Thymus (tissue), 11 donors: ENCODE measurements around the gene ATF7. TPM values are rescaled to one million over a fixed set of nuclear protein-coding genes. Genes with fewer than 3 reads are reported as not detected.
"Not testable (repeated sequence)": the region's sequence is repeated elsewhere in the genome, so short reads cannot be mapped to it uniquely, and the experiment has no call there.

Experiments
- DNase-seq, 9 donors: peaks; one replicate each; pipeline ENCODE4 v3.0.0-alpha.2; 2013; ENCODE audit warnings: low spot score in 9 of 9, low read depth in 6 of 9, missing footprints in 1 of 9
- H3K27ac ChIP-seq, 2 donors: one replicate each; pipeline ENCODE4 v1.5.1; 2013; ENCODE audit warnings: control low read depth in 1 of 2, low read depth in 1 of 2, low read length in 1 of 2, mild to moderate bottlenecking in 1 of 2, moderate library complexity in 1 of 2
- H3K27me3 ChIP-seq, 2 donors: one replicate each; pipeline ENCODE4 v1.5.1; 2013; ENCODE audit warnings: low read length in 1 of 2; ENCODE audit not compliant: control insufficient read depth in 2 of 2, insufficient read depth in 1 of 2
- H3K36me3 ChIP-seq, 2 donors: one replicate each; pipeline ENCODE4 v1.5.1; 2013; ENCODE audit warnings: low read length in 1 of 2, mild to moderate bottlenecking in 1 of 2, moderate library complexity in 1 of 2; ENCODE audit not compliant: control insufficient read depth in 2 of 2, insufficient read depth in 2 of 2
- H3K4me1 ChIP-seq, 2 donors: one replicate each; pipeline ENCODE4 v1.5.1; 2013; ENCODE audit warnings: low read length in 2 of 2; ENCODE audit not compliant: control insufficient read depth in 2 of 2, insufficient read depth in 2 of 2
- H3K4me3 ChIP-seq, 2 donors: one replicate each; pipeline ENCODE4 v1.5.1; 2013; ENCODE audit warnings: low read length in 2 of 2, control low read depth in 1 of 2, mild to moderate bottlenecking in 1 of 2
- H3K9me3 ChIP-seq, 2 donors: one replicate each; pipeline ENCODE4 v1.5.1; 2013; ENCODE audit warnings: low read length in 1 of 2, mild to moderate bottlenecking in 1 of 2; ENCODE audit not compliant: control insufficient read depth in 2 of 2, insufficient read depth in 1 of 2
- WGBS: extraction: QIAGEN DNeasy Blood & Tissue Kit; methylation state at CpG from one replicate; pipeline ENCODE4 v1.1.7; 2013; 5-methylcytosine and 5-hydroxymethylcytosine counted together
- polyA plus RNA-seq: library from polyadenylated mRNA; stranded (reverse); fragments of 200-250 nt; gene quantifications from one replicate; pipeline ENCODE4 v1.2.3, GENCODE V29; 2013
- total RNA-seq: library from RNA; stranded (reverse); fragments of 120-200 nt; gene quantifications from one replicate; pipeline ENCODE4 v1.2.4, GENCODE V29; 2013
- donor health status: healthy.

The ATF7 gene
- total and polyA plus RNA-seq, 2 donors: 6.0 to 15.8 TPM

DNA sequence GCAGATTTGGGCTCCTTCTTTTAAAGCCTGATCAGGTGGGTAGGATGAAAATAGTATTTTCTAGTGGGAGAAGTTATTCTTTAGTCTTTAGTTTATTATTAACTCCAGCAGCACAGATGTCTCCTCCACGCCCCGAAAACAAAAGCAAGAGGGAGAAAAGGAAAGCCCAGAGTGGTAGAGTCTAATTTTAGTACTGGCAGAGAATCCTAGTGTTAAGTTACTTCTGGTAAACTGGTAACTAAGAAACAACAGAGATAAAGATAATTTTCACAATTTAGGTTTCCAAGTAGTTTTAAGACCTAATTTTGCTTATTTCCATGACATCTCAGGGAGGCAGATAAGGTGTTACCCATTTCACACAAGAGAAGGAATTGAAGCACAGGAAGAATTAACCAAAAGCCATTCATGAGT lies 33.4 kb upstream of the ATF7 start:
- Histone ChIP-seq H3K9me3 (no peaks in the 10 kb centered on the region), H3K4me3 (no peak overlapping the region), H3K27me3 (no peaks in the 10 kb centered on the region), H3K36me3 (peaks cover 5 to 9% of the 10 kb centered on the region in 2 donors), H3K27ac (peak overlapping the region in 1 of 2 donors; percentile 74), H3K4me1 (no peaks in the 10 kb centered on the region)
- DNase-seq: no peak
- WGBS: 93% methylated on average over 2 of the region's 2 CpGs

DNA sequence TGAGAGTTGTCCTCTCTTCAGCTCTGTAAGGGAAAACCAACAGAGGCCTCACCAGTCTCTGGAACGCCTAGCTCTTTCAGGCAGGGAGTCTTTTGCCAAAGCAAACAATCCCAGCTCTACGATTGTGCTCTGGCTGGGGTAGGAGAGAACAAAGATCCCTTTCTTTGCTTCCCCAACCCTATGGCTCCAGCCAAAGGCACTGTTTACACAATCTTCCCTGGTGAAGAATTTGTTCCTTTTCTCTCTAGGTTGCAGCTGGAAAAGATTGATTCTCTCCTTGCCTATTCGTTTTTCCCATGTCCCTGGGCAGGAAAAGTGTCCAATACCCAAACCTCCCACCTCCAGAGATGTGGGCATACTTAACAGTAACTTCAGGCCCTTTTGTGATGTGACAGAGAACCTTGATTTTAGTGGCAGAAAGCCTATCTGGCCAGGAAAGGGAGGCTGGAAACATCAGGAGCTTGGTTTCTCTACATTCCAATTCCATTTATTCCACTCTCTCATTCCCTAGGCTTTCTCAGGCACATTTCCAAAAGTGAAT lies 32.9 kb upstream of the ATF7 start:
- Histone ChIP-seq H3K27me3 (no peaks in the 10 kb centered on the region), H3K36me3 (peaks cover 5 to 8% of the 10 kb centered on the region in 2 donors), H3K9me3 (no peaks in the 10 kb centered on the region), H3K4me3 (no peak overlapping the region), H3K27ac (peak overlapping the region; percentile 46 to 74), H3K4me1 (no peaks in the 10 kb centered on the region)
- DNase-seq: peak in 1 of 9 donors; percentile 7
- WGBS: 93% methylated on average over 3 of the region's 3 CpGs

DNA sequence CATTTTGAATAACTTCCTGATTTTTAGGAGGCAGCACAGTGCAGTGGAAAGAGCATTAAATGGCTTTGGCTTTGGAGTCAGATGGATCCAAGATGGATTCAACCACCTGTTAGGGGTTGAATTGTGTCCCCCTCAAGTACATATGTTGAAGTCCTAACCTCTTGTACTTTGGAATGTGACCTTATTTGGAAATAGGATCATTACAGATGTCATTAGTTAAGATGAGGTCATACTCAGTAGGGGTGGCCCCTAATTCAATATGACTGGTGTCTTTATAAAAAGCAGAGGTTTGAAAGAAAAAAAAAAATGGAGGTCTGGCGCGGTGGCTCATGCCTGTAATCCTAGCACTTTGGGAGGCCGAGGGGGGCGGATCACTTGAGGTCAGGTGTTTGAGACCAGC lies 30.9 kb upstream of the ATF7 start:
- no peak overlapping the region for H3K4me3 ChIP-seq
- H3K27ac ChIP-seq: no peak overlapping the region
- DNase-seq: no peak
- H3K36me3 ChIP-seq: no peaks in the 10 kb centered on the region
- no peaks in the 10 kb centered on the region for H3K4me1 ChIP-seq
- no peaks in the 10 kb centered on the region for H3K27me3 ChIP-seq
- WGBS: over 99% methylated on average over 4 of the region's 4 CpGs
- H3K9me3 ChIP-seq: no peaks in the 10 kb centered on the region

DNA sequence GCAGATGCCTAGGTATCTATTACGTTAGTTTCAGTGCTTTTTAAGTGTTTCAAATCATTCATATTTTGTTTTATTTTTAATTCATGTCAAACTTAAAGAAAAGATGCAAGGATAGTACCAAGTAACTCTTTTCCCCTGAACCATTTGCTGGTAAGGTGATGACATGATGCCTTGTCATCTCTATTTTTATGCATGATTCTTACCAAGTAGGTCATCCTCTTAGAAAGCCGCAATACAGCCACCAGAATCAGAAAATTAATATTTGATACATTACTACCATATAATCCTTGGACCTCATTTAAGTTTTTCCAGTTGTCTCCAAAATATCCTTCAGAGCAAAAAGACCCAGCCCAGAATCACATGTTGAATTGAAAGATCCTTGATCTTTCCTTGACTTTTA lies 27.4 kb upstream of the ATF7 start:
- Histone ChIP-seq H3K36me3 (no peaks in the 10 kb centered on the region), H3K27me3 (no peaks in the 10 kb centered on the region)

DNA sequence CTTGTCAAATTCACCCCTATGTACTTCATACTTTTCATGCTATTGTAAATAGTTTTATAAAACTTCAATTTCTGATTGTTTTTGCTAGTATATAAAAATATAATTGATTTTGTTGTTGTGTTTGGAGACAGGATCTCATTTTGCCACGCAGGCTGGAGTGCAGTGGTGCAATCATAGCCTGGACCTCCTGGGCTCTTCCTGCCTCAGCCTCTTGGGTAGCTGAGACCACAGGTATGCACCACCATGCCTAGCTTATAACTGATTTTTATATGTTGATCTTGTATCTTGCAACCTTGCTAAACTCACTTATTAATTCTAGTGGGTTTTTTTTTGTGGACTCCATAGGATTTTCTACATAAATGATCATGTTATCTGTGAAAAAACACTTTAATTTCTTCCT lies 26.2 kb upstream of the ATF7 start:
- Histone ChIP-seq H3K4me3 (no peak overlapping the region), H3K4me1 (no peaks in the 10 kb centered on the region), H3K36me3 (no peaks in the 10 kb centered on the region), H3K27me3 (no peaks in the 10 kb centered on the region), H3K27ac (no peak overlapping the region), H3K9me3 (no peaks in the 10 kb centered on the region)
- no peak for DNase-seq
- WGBS: 94% methylated on average over 1 of the region's 1 CpG

More for the DNA sequence above, 27.4 kb upstream of the ATF7 start:
- no peak overlapping the region for H3K27ac ChIP-seq
- no peak overlapping the region for H3K4me3 ChIP-seq
- 97% methylated on average over 2 of the region's 2 CpGs for WGBS
- DNase-seq: no peak
- no peaks in the 10 kb centered on the region for H3K9me3 ChIP-seq
- no peaks in the 10 kb centered on the region for H3K4me1 ChIP-seq

DNA sequence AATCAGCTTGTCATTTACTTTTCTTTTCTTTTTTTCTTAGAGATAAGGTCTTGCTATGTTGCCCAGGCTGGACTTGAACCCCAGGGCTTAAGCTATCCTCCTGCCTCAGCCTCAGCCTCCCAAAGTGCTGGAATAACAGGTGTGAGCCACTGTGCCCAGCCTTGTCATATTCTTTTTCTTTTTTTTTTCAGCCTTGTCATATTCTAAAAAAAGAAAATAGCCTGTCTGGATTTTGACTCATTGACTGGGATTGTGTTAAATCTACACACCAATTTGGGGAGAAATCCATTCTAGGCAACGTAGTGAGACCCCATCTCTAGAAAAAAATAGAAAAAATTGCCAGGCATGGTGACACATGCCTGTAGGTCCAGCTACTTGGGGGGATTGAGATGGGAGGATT lies 25.6 kb upstream of the ATF7 start:
- H3K4me3 ChIP-seq: no peak overlapping the region
- no peak overlapping the region for H3K27ac ChIP-seq
- no peaks in the 10 kb centered on the region for H3K4me1 ChIP-seq
- DNase-seq: no peak
- no peaks in the 10 kb centered on the region for H3K9me3 ChIP-seq
- H3K36me3 ChIP-seq: no peaks in the 10 kb centered on the region
- WGBS: 95% methylated on average over 1 of the region's 1 CpG
- H3K27me3 ChIP-seq: no peaks in the 10 kb centered on the region

DNA sequence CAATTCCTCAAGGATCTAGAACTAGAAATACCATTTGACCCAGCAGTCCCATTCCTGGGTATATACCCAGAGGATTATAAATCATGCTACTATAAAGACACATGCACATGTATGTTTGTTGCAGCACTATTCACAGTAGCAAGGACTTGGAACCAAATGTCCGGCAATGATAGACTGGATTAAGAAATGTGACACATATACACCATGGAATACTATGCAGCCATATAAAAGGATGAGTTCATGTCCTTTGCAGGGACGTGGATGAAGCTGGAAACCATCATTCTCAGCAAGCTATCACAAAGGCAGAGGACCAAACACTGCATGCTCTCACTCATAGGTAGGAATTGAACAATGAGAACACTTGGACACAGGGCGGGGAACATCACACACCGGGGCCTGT lies 20.1 kb upstream of the ATF7 start:
- DNase-seq, H3K27ac ChIP-seq, H3K36me3 ChIP-seq, H3K4me3 ChIP-seq, H3K9me3 ChIP-seq, H3K4me1 ChIP-seq, H3K27me3 ChIP-seq: not testable (repeated sequence)
- 95% methylated on average over 4 of the region's 4 CpGs for WGBS

DNA sequence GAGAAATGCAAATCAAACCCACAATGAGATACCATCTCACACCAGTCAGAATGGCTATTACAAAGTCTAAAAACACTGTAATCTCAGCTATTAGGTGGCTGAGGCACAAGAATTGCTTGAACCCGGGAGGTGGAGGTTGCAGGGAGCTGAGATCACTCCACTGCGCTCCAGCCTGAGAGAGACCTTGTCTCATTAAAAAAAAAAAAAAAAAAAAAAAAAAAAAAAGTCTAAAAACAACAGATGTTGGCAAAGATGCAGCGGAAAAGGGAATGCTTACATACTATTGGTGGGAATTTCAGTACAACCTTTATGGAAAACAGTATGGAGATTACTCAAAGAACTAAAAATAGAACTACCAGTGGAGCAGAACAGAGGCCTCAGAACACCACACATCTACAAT lies 19.0 kb upstream of the ATF7 start:
- H3K9me3 ChIP-seq: no peaks in the 10 kb centered on the region
- 99% methylated on average over 3 of the region's 3 CpGs for WGBS
- no peaks in the 10 kb centered on the region for H3K36me3 ChIP-seq
- no peaks in the 10 kb centered on the region for H3K27me3 ChIP-seq
- DNase-seq: no peak
- no peak overlapping the region for H3K27ac ChIP-seq
- no peak overlapping the region for H3K4me3 ChIP-seq
- no peaks in the 10 kb centered on the region for H3K4me1 ChIP-seq

DNA sequence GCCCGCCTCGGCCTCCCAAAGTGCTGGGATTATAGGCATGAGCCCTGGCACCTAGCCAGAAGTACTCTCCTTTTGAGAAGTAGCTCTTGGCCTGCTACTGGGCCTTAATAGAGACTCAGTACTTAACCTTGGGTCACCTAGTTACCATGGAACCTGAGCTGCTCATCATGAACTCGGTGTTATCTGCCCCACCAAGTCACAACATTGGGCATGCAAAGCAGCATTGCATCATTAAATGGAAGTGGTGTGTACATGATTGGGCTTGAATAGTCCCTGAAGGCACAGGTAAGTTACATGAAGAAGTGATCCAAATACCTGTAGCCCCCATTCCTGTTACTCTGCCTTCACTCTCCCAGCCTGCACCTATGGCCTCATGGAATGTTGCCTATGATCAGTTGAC lies 18.0 kb upstream of the ATF7 start:
- Histone ChIP-seq H3K4me3 (no peak overlapping the region), H3K4me1 (no peaks in the 10 kb centered on the region), H3K36me3 (no peaks in the 10 kb centered on the region), H3K27ac (no peak overlapping the region), H3K9me3 (no peaks in the 10 kb centered on the region), H3K27me3 (no peaks in the 10 kb centered on the region)
- WGBS: 87% methylated on average over 3 of the region's 3 CpGs
- DNase-seq: no peak
